ENCODE data around the gene SLC16A10.

DNA sequence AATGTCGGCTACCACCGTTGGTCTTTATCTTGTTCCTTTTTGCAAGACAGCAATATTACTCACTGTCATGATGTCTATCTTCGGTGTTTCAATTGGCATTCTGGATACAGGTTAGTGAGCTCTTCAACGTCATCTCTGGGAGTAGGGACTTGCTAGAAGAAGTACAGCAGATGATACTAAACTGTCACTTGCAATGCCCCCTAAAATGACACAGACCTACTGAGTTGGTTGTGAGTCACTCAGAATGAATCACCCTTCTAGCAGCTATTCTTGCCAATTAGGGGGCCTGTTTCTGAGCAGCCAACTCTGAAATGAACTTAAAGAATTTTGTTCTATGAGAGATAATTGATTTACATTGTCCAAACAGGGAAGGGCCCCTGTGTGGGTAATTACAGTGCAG lies 176.5 kb downstream of the SLC16A10 start:
- TF ChIP-seq HDGF (IDR thresholded peaks at IDR 0.05; ENCODE audit: borderline replicate concordance), result no peak
- TF ChIP-seq SUZ12 (IDR thresholded peaks at IDR 0.05), result no peak
- TF ChIP-seq FOXM1 (IDR thresholded peaks at IDR 0.05; ENCODE audit: borderline replicate concordance), result no peak
